Measurements from ENCODE around the gene TBCC. TPM values are rescaled to one million over a fixed set of nuclear protein-coding genes. Genes with fewer than 3 reads are reported as not detected.

Gene TBCC
- total RNA-seq, 1 donor from 2014 or later = 23.4 TPM

- H3K9me3 Mint-ChIP-seq (ENCODE audit: unreplicated experiment) = no peaks in the 10 kb centered on the region
- no peak overlapping the region for H3K27ac Mint-ChIP-seq (ENCODE audit: unreplicated experiment)
- H3K4me3 Mint-ChIP-seq (ENCODE audit: unreplicated experiment) = no peak overlapping the region
- peaks cover 12% of the 10 kb centered on the region for H3K36me3 Mint-ChIP-seq (ENCODE audit: low read depth, unreplicated experiment)
- DNase-seq (ENCODE audit: low spot score) = no peak
- TF ChIP-seq CTCF (IDR thresholded peaks at IDR 0.05; ENCODE audit: unreplicated experiment) = no peak
- H3K27me3 Mint-ChIP-seq (ENCODE audit: unreplicated experiment) = peaks cover 9% of the 10 kb centered on the region
- peaks cover 18% of the 10 kb centered on the region for H3K4me1 Mint-ChIP-seq (ENCODE audit: unreplicated experiment)
Measured at GRCh38 chr6:42788671-42789070, 42.8 kb upstream of the TBCC start.

DNA sequence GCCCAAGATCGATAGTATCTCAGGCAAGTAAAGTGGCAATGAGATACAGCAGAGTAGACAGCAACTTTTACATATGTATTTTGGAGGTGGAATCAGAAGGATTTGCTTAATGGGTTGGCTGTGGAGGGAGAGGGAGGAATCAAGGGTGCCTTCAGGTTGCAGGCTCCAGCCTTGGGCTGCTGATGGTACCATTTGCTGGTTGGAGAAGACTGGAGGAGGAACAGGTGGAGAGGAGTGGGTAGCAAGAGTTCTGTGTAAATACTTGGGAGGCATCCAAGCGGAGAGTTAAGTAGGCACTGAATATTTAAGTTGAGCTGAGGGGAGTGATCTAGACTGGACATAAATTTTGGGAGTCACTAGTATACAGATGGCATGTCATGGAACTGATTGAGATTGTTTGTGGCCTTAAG lies 41.2 kb upstream of the TBCC start:
- Mint-ChIP-seq H3K4me1 (ENCODE audit: unreplicated experiment) (peaks cover 19% of the 10 kb centered on the region), H3K9me3 (ENCODE audit: unreplicated experiment) (no peaks in the 10 kb centered on the region), H3K4me3 (ENCODE audit: unreplicated experiment) (no peak overlapping the region), H3K36me3 (ENCODE audit: low read depth, unreplicated experiment) (peaks cover 12% of the 10 kb centered on the region), H3K27me3 (ENCODE audit: unreplicated experiment) (peaks cover 14% of the 10 kb centered on the region), H3K27ac (ENCODE audit: unreplicated experiment) (no peak overlapping the region)
- DNase-seq (ENCODE audit: low spot score) = no peak
- TF ChIP-seq CTCF (IDR thresholded peaks at IDR 0.05; ENCODE audit: unreplicated experiment) = no peak

- H3K27ac Mint-ChIP-seq (ENCODE audit: unreplicated experiment) = no peak overlapping the region
Measured at GRCh38 chr6:42786525-42786985, 40.7 kb upstream of the TBCC start.

GRCh38 chr6:42784717-42785498 lies 39.0 kb upstream of the TBCC start:
- H3K4me3 Mint-ChIP-seq (ENCODE audit: unreplicated experiment) = peak overlapping the region; percentile 96

More at GRCh38 chr6:42786525-42786985, 40.7 kb upstream of the TBCC start:
- Mint-ChIP-seq H3K4me1 (ENCODE audit: unreplicated experiment) (peaks cover 19% of the 10 kb centered on the region), H3K36me3 (ENCODE audit: low read depth, unreplicated experiment) (peaks cover 12% of the 10 kb centered on the region), H3K9me3 (ENCODE audit: unreplicated experiment) (no peaks in the 10 kb centered on the region), H3K27me3 (ENCODE audit: unreplicated experiment) (peaks cover 15% of the 10 kb centered on the region), H3K4me3 (ENCODE audit: unreplicated experiment) (no peak overlapping the region)
- TF ChIP-seq CTCF (IDR thresholded peaks at IDR 0.05; ENCODE audit: unreplicated experiment) = no peak
- no peak for DNase-seq (ENCODE audit: low spot score)

More at GRCh38 chr6:42784717-42785498, 39.0 kb upstream of the TBCC start:
- DNase-seq (ENCODE audit: low spot score) = no peak
- Mint-ChIP-seq H3K4me1 (ENCODE audit: unreplicated experiment) (peaks cover 25% of the 10 kb centered on the region), H3K27ac (ENCODE audit: unreplicated experiment) (peak overlapping the region; percentile 99), H3K9me3 (ENCODE audit: unreplicated experiment) (no peaks in the 10 kb centered on the region), H3K36me3 (ENCODE audit: low read depth, unreplicated experiment) (peaks cover 12% of the 10 kb centered on the region), H3K27me3 (ENCODE audit: unreplicated experiment) (peaks cover 20% of the 10 kb centered on the region)
- TF ChIP-seq CTCF (IDR thresholded peaks at IDR 0.05; ENCODE audit: unreplicated experiment) = no peak
